GM18508 (cell line): ENCODE measurements around the gene CTSO.
"Not testable (repeated sequence)": the region's sequence is repeated elsewhere in the genome, so short reads cannot be mapped to it uniquely, and the experiment has no call there.

ENCODE experiments used
- ATAC-seq: cut with Tn5 transposase; IDR thresholded peaks from one replicate; pipeline ENCODE4 v1.9.1; 2021; ENCODE audit warnings: moderate number of reproducible peaks; ENCODE audit not compliant: insufficient read depth, unreplicated experiment

The CTSO gene

DNA sequence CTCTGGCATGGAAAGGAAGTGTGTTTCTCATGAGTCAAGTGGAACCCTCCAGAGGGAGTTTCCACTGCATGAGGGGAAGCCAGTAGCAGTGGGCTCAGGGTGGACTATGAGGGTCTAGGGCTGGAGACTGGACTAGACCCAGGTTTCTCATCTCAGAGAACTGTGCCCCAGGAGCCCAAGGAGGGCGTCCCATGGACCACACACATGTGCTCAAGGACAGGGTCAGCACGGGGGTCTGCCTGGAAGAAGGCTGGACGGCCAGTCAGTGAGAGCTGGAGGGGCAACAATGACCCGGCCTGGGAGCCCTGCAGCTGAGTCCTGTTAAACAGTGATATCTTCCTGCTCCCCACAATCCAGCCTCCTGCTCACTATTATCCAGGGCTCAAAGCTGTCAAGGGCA, 5.8 kb upstream of the CTSO start:
- ATAC-seq, result no peak

DNA sequence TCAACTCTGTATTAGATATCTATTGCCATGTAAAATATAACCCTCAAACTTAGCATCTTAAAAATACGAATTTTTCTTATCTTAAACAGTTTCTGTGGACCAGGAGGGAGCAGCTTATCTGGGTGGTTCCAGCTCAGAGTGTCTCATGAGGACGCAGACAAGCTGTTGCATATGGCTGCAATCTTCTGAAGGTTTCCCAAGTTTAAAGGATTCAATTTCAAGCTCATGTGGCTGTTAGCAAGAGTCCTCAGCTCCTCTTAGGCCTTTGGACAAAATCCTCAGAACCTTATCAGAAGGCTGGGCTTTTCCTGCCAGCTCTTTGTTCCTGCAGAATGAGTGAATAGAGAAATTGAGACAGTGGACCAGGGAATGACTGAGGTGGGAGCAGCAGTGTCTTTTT, 2.8 kb upstream of the CTSO start:
- ATAC-seq, result no peak

- no peak for ATAC-seq
Measured at GRCh38 chr4:155954939-155955338, 1.3 kb upstream of the CTSO start.

DNA sequence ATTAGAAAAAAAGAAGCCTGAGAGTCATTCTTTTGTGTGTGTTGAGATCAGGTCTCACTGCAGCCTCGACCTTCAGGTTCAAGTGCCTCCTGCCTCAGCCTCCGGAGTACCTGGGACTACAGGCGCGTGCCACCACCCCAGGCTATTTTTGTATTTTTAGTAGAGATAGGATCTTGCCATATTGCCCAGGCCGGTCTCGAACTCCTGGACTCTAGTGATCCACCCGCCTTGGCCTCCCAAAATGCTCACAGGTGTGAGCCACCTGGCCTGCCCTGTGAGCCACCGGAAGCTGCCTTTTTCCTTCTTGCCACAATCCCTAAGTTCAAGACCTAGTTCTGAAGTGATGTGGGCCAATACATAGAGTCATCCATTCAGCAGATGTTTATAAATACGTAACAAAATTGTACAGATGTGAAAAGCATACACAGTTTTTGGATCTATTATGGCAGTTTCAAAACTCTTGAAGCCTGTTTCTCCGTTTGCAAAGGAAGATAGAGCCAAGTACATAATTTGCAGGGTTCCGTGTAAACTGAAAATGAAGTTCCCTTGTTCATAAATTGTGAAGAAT, 536 bp upstream of the CTSO start:
- no peak for ATAC-seq

- no peak for ATAC-seq
Measured at GRCh38 chr4:155952501-155952901, 1.2 kb downstream of the CTSO start.

- no peak for ATAC-seq
Measured at GRCh38 chr4:155950461-155950860, 3.2 kb downstream of the CTSO start.

- ATAC-seq, result no peak
Measured at GRCh38 chr4:155948541-155948940, 5.1 kb downstream of the CTSO start.

GRCh38 chr4:155946486-155946885, 7.2 kb downstream of the CTSO start:
- ATAC-seq, result no peak

DNA sequence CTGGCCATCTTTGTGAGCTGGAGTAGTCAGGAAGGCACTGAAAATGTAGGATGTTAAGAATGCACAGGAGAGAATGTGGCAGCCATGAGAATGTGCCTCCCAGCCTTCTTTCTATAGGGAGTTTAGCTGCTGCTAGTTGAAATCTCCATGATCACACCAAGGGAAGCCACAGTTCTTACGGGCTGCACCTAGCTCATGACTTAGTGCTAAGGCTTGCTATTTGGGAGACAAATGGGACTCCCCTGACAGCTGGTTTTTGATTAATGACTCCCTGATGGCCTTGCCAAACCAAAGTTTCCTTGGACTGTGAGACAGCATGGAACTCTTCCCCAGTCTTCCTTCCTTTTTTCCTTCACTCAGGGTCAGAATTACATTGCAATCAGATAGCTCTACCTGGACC, 9.2 kb downstream of the CTSO start:
- no peak for ATAC-seq

GRCh38 chr4:155943605-155944291, 9.9 kb downstream of the CTSO start:
- no peak for ATAC-seq

DNA sequence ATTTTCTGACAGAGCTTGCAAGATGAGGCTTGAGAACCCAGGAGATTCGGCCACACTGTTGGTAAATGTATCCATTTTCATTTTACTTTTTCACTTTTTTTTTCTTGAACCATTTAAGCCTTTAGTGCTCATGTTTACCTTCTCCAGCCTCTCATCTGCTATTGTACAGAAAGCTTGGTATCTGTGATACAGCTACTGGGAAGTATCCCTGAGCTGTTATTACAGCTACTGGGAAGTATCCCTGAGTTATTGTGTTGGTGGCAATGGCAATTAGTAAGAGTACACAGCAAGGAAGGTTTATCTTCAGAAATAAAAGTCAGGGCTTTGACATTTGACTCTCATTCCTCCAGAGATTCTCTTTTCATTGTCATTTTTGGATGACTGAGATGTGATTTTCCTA, 11.8 kb downstream of the CTSO start:
- no peak for ATAC-seq

DNA sequence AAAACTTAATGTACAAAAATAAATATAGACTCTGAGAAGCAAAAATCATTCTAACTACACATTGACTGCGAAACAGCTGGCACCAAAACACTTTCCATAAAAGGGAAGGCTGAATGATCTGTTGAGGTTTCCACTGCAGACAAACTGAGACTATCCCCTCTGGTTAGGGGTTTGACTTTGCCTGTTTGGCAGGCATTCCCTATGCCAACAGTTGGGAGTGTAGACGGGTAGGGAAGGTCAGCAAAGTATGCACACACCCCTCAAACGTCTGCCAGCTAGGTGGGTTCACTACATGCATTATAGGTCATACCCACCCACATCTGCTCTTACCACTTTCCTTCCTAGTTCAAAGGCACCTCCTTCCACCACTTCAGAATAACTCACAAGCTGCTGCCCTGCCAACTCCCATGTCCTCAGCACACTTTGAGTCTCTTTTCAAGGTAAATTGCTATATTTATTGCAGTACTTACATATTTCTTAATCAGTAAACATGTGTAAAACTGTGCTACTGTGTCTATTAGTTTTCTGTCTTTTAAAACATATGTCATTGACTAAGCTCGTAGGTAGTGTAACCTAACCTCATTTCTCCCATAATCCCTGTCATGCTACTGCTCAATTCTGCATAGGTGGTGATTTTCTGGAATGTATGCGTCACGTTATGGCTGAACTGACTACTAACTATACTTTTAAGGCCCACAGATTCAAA, 12.4 kb downstream of the CTSO start:
- no peak for ATAC-seq

- ATAC-seq, result no peak
Measured at GRCh38 chr4:155935389-155935986, 18.2 kb downstream of the CTSO start.

- not testable (repeated sequence) for ATAC-seq
Measured at GRCh38 chr4:155934634-155935033, 19.0 kb downstream of the CTSO start.

DNA sequence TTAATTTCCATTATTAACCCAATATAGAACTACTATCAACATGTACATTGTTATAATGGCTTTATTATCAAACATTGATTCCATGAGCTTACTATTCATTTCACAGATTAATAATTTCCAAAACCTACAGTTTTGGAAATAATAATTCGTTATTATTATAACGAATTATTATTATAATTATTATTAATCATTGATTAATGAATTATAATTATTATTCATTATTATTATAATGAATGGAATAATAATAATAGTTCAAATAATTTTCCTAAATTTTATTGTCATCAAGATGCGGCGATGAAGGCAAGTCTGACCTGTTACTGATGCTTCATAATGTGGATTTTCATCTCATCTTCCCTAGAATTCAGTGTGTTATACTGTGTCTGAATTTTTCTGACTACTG, 22.0 kb downstream of the CTSO start:
- ATAC-seq, result no peak

GRCh38 chr4:155930330-155930729, 23.3 kb downstream of the CTSO start:
- no peak for ATAC-seq

- no peak for ATAC-seq
Measured at GRCh38 chr4:155929833-155930232, 23.8 kb downstream of the CTSO start.

- no peak for ATAC-seq
Measured at GRCh38 chr4:155924637-155925036, 29.0 kb downstream of the CTSO start.

- no peak for ATAC-seq
Measured at GRCh38 chr4:155921597-155921996, 32.1 kb downstream of the CTSO start.

GRCh38 chr4:155914782-155915181, 38.9 kb downstream of the CTSO start:
- ATAC-seq, result no peak

GRCh38 chr4:155911905-155912304, 41.8 kb downstream of the CTSO start:
- ATAC-seq, result no peak
